Lung (tissue), 12 donors: Measurements from ENCODE around the gene DLG4. TPM values are rescaled to one million over a fixed set of nuclear protein-coding genes. Genes with fewer than 3 reads are reported as not detected.

Experiments used
- ATAC-seq: fragments of 200-7000 bp; cut with Tn5 transposase; one replicate; pipeline ENCODE4 v1.9.1; 2020; ENCODE audit warnings: moderate number of reproducible peaks; ENCODE audit not compliant: insufficient read depth, low FRiP score
- DNase-seq, 3 donors: peaks; one replicate each; pipeline ENCODE4 v3.0.0-alpha.2; 2013 to 2017
- H3K27ac ChIP-seq, 2 donors: one replicate each; pipeline ENCODE4 v1.5.1; 2013; ENCODE audit warnings: mild to moderate bottlenecking in 2 of 2, moderate library complexity in 2 of 2, control low read depth in 1 of 2, inconsistent platforms in 1 of 2, low read depth in 1 of 2, low read length in 1 of 2
- H3K27me3 ChIP-seq, 3 donors: one replicate each; pipeline ENCODE4 v1.5.1; 2013; ENCODE audit warnings: low read length in 2 of 3; ENCODE audit not compliant: control insufficient read depth in 3 of 3, insufficient read depth in 3 of 3
- H3K36me3 ChIP-seq, 4 donors: one replicate each; pipeline ENCODE4 v1.5.1; 2013; ENCODE audit warnings: low read length in 4 of 4, mild to moderate bottlenecking in 1 of 4, moderate library complexity in 1 of 4; ENCODE audit not compliant: control insufficient read depth in 4 of 4, insufficient read depth in 4 of 4
- H3K4me1 ChIP-seq, 5 donors: one replicate each; pipeline ENCODE4 v1.5.1; 2013; ENCODE audit warnings: low read length in 5 of 5, mild to moderate bottlenecking in 2 of 5, moderate library complexity in 1 of 5; ENCODE audit not compliant: control insufficient read depth in 5 of 5, insufficient read depth in 5 of 5
- H3K4me3 ChIP-seq: one replicate; pipeline ENCODE4 v1.5.1; 2013; ENCODE audit warnings: mild to moderate bottlenecking, control low read depth, moderate library complexity
- H3K9ac ChIP-seq, 2 donors: one replicate each; pipeline ENCODE4 v1.5.1; 2013; ENCODE audit warnings: low read length in 2 of 2, control low read depth in 1 of 2; ENCODE audit not compliant: insufficient read depth in 1 of 2
- H3K9me3 ChIP-seq, 4 donors: one replicate each; pipeline ENCODE4 v1.5.1; 2013; ENCODE audit warnings: low read length in 3 of 4, mild to moderate bottlenecking in 1 of 4, moderate library complexity in 1 of 4; ENCODE audit not compliant: control insufficient read depth in 4 of 4, insufficient read depth in 3 of 4
- WGBS, 2 donors: extraction: QIAGEN DNeasy Blood & Tissue Kit; methylation state at CpG; one replicate each; pipeline ENCODE4 v1.1.7; 2013; 5-methylcytosine and 5-hydroxymethylcytosine counted together
- polyA plus RNA-seq, 2 donors: library from polyadenylated mRNA; stranded (reverse); fragments of 200-250 nt; gene quantifications; one replicate each; pipeline ENCODE4 v1.2.1, GENCODE V29; 2013
- total RNA-seq, 2 donors: library from RNA; depleted of rRNA in 1 of 2; stranded (reverse); fragments of >200 nt in 1 of 2; gene quantifications; one replicate each; pipeline ENCODE4 v1.2.1, GENCODE V29; 2014 to 2021
- TF ChIP-seq, protein P1 (sequence below): IDR thresholded peaks from 2 replicates; pipeline ENCODE4 v1.5.1; 2012; ENCODE audit warnings: mild to moderate bottlenecking; ENCODE audit errors: control extremely low read depth, extremely low read depth
- donor health status: control.
- donor health status: control.
- donor health status: Bipolar disorder and iron deficiency.
- donor health status: healthy.
- donor health status: DM: yes; HTN: yes; CAD: no.

Gene DLG4
- total and polyA plus RNA-seq, 4 donors, result 10.0 to 20.1 (median 15.2) TPM

DNA sequence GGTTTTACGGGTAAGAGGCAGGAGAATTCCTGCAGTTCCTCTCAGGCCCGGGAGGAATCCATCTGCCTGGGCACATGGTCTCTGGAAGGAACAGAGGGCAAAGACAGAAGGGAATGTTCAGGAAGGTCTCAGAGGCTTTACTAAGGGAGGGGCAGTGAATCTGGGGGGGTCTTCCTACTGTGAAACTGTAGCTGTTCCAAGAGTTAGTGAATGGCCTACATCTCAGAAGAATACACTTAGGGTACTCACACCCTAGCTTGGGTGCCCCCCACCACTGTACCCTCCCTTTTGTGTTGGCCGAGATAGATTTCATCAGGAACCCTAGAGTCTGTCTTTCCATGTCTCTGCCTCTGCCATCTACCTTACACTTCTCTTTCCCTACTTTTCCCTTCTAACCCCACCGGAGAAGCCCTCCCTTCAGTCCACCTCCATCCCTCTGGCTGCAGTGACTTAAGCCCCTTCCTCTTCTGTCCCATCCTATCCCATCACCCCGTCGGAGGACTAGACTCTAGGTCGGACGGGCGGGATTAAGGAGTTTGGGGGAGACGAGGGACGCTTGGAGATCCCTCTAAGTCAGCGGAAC is 316 bp downstream of the DLG4 start:
- H3K4me1 ChIP-seq, result peaks cover 6 to 54% (median 20%) of the 10 kb centered on the region in 5 donors
- DNase-seq, result no peak

DNA sequence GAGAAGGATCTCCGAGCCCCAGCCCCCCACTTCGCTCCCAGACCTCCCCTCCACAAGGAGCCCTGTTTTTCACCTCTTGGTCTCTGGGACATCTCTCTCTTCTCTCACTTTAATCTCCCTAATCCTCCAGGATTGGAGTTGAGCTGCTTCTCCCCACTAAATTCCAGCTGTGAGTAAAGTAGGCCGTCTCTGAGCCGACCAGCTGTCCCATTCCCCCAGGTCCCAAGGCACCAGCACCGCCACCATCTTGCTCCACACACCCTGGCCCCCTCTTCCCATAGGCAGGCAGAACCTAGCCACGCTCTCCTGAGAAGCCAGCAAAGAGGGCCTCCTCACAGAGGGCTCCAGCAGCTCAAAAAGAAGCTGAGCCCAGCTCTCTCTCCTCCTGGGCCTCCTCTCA is 878 bp downstream of the DLG4 start:
- DNase-seq (no peak), ATAC-seq (no peak)
- Histone ChIP-seq H3K36me3 (peaks cover 3 to 24% (median 13%) of the 10 kb centered on the region in 4 donors), H3K27ac (no peak overlapping the region), H3K4me1 (peaks cover 6 to 57% (median 24%) of the 10 kb centered on the region in 5 donors), H3K27me3 (no peaks in the 10 kb centered on the region), H3K9ac (no peak overlapping the region), H3K4me3 (no peak overlapping the region), H3K9me3 (no peaks in the 10 kb centered on the region)
- whole genome bisulfite sequencing, 2 donors, result 81 to 88% methylated on average over 6 of the region's 6 CpGs
- TF ChIP-seq, protein P1, sequence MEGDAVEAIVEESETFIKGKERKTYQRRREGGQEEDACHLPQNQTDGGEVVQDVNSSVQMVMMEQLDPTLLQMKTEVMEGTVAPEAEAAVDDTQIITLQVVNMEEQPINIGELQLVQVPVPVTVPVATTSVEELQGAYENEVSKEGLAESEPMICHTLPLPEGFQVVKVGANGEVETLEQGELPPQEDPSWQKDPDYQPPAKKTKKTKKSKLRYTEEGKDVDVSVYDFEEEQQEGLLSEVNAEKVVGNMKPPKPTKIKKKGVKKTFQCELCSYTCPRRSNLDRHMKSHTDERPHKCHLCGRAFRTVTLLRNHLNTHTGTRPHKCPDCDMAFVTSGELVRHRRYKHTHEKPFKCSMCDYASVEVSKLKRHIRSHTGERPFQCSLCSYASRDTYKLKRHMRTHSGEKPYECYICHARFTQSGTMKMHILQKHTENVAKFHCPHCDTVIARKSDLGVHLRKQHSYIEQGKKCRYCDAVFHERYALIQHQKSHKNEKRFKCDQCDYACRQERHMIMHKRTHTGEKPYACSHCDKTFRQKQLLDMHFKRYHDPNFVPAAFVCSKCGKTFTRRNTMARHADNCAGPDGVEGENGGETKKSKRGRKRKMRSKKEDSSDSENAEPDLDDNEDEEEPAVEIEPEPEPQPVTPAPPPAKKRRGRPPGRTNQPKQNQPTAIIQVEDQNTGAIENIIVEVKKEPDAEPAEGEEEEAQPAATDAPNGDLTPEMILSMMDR, result no peak

More for the DNA sequence above, 316 bp downstream of the DLG4 start:
- H3K36me3 ChIP-seq, result peaks cover 5 to 29% (median 13%) of the 10 kb centered on the region in 4 donors
- H3K27ac ChIP-seq, result peak overlapping the region; percentile 39 to 96
- H3K4me3 ChIP-seq, result no peak overlapping the region
- no peaks in the 10 kb centered on the region for H3K9me3 ChIP-seq
- TF ChIP-seq, protein P1, result no peak
- peak overlapping the region in 1 of 2 donors; percentile 65 for H3K9ac ChIP-seq
- H3K27me3 ChIP-seq, result no peaks in the 10 kb centered on the region
- no peak for ATAC-seq
- WGBS, 2 donors, result 6 to 18% methylated on average over 12 of the region's 12 CpGs

DNA sequence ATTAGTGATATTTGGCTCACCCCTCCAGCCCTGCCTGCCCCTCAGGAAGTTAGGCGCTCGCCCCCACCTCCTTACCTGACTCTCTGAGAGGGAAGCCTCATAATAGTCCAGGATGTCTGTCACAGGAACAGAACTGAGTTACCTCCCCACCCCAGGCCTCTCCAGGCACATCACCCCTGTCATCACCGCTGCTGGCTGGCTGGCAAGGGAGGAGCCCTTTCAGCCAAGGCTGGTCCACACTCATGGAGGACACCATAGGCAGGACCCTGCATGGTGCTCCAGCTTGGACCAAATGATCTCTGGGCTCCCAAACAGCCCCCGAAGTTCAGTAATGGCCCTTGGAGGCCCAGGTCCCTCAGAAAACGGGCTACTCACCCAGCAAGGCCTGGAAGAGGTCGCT is 1.5 kb downstream of the DLG4 start:
- DNase-seq (no peak), ATAC-seq (no peak)
- H3K27me3 ChIP-seq, result no peaks in the 10 kb centered on the region
- WGBS, 2 donors, result 55 to 68% methylated on average over 6 of the region's 6 CpGs
- peaks cover 6 to 61% (median 24%) of the 10 kb centered on the region in 5 donors for H3K4me1 ChIP-seq
- no peak overlapping the region for H3K4me3 ChIP-seq
- peaks cover 0 to 18% (median 12%) of the 10 kb centered on the region in 4 donors for H3K36me3 ChIP-seq
- H3K9me3 ChIP-seq, result no peaks in the 10 kb centered on the region
- H3K27ac ChIP-seq, result peak overlapping the region in 1 of 2 donors; percentile 20
- peak overlapping the region in 1 of 2 donors; percentile 94 for H3K9ac ChIP-seq
- TF ChIP-seq, protein P1, result no peak
